MCF 10A (cell line): Measurements from ENCODE around the gene AIFM2. TPM values are rescaled to one million over a fixed set of nuclear protein-coding genes. Genes with fewer than 3 reads are reported as not detected.
A peak's percentile ranks its signal among the peaks of the same experiment; 100 is the strongest.

Source experiments
- BruUV-seq: library from RNA; stranded (reverse); fragments of 400-500 nt; replicated peaks from 2 replicates; lab custom pipeline; 2021; lab: Mats Ljungman, UMichigan
- CTCF ChIA-PET: fragments of 300-600 bp; sonication (Branson Sonifier 250); formaldehyde crosslinking; extraction: SDS; loops from one replicate; lab custom pipeline; 2021; ENCODE audit warnings: antibody characterized with exemption, inconsistent platforms; lab: Yijun Ruan, JAX
- POLR2A ChIA-PET: fragments of 300-600, 350-650 bp; sonication (Branson Sonifier 250); formaldehyde crosslinking; extraction: SDS; loops from one replicate; lab custom pipeline; 2020; ENCODE audit warnings: antibody characterized with exemption, inconsistent platforms; lab: Yijun Ruan, JAX
- DNase-seq: peaks from one replicate; pipeline ENCODE4 v3.0.0-alpha.2; 2018; ENCODE audit not compliant: unreplicated experiment
- H3K27ac Mint-ChIP-seq: one replicate; pipeline ENCODE4 v1.8.0; 2022; ENCODE audit warnings: mild to moderate bottlenecking, low read depth, mixed read lengths; ENCODE audit not compliant: unreplicated experiment
- H3K27me3 Mint-ChIP-seq: one replicate; pipeline ENCODE4 v1.8.0; 2022; ENCODE audit warnings: mixed read lengths; ENCODE audit not compliant: insufficient read depth, unreplicated experiment
- H3K36me3 Mint-ChIP-seq: one replicate; pipeline ENCODE4 v1.8.0; 2022; ENCODE audit warnings: mild to moderate bottlenecking, moderate library complexity, mixed read lengths; ENCODE audit not compliant: insufficient read depth, unreplicated experiment
- H3K4me1 Mint-ChIP-seq: one replicate; pipeline ENCODE4 v1.8.0; 2022; ENCODE audit warnings: mixed read lengths; ENCODE audit not compliant: insufficient read depth, unreplicated experiment
- H3K4me3 Mint-ChIP-seq: one replicate; pipeline ENCODE4 v1.8.0; 2022; ENCODE audit warnings: mild to moderate bottlenecking, moderate library complexity, mixed read lengths; ENCODE audit not compliant: unreplicated experiment
- H3K9me3 Mint-ChIP-seq: one replicate; pipeline ENCODE4 v1.8.0; 2022; ENCODE audit warnings: mixed read lengths; ENCODE audit not compliant: unreplicated experiment
- intact Hi-C: fragments of 100-400 bp; cut with micrococcal nuclease; formaldehyde crosslinking; loops from 2 replicates; pipeline ENCODE4 v1.14.1; 2022
- total RNA-seq: library from RNA; stranded (reverse); gene quantifications from 2 replicates; pipeline ENCODE4 v1.2.3, GENCODE V29; 2022
- TF ChIP-seq, protein P1 (sequence below): fragments of 200-600 bp; IDR thresholded peaks from one replicate; pipeline ENCODE4 v1.8.0; 2022; ENCODE audit warnings: antibody characterized with exemption, mild to moderate bottlenecking; ENCODE audit not compliant: unreplicated experiment

Gene AIFM2
- total RNA-seq, 1 experiment from 2014 or later, result 19.2 TPM

DNA sequence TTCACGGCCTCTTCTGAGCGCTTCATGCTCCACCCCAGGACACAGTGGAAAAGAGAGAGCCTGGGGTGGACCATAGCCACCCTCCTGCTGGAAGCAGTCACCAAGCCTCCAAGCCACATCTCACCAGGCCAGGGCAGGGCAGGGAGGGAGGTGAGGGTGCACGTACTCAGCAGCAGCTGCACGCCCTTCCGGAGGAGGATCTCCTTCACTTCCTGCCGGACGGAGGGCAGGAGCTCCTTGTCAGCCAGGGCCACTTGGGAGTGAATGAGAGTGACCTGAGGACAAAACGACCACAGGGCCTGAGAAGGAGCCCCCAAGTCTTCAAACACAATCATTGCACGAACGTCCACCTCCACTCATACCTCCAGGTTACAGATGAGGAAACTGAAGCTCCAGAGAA, 15.0 kb downstream of the AIFM2 start:
- POLR2A ChIA-PET, result interaction anchor here (1.2 kb wide), 1 partner anchor 13 kb away, joined by 4 read pairs; no protein-coding TSS in a partner anchor
- peaks cover 54% of the 10 kb centered on the region for H3K36me3 Mint-ChIP-seq
- TF ChIP-seq, protein P1, sequence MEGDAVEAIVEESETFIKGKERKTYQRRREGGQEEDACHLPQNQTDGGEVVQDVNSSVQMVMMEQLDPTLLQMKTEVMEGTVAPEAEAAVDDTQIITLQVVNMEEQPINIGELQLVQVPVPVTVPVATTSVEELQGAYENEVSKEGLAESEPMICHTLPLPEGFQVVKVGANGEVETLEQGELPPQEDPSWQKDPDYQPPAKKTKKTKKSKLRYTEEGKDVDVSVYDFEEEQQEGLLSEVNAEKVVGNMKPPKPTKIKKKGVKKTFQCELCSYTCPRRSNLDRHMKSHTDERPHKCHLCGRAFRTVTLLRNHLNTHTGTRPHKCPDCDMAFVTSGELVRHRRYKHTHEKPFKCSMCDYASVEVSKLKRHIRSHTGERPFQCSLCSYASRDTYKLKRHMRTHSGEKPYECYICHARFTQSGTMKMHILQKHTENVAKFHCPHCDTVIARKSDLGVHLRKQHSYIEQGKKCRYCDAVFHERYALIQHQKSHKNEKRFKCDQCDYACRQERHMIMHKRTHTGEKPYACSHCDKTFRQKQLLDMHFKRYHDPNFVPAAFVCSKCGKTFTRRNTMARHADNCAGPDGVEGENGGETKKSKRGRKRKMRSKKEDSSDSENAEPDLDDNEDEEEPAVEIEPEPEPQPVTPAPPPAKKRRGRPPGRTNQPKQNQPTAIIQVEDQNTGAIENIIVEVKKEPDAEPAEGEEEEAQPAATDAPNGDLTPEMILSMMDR, result no peak
- no peak overlapping the region for H3K4me3 Mint-ChIP-seq
- H3K27me3 Mint-ChIP-seq, result no peaks in the 10 kb centered on the region
- no peaks in the 10 kb centered on the region for H3K9me3 Mint-ChIP-seq
- no peak overlapping the region for H3K27ac Mint-ChIP-seq
- CTCF ChIA-PET, result interaction anchor here (0.6 to 5.7 kb wide), 8 partner anchors 10 to 401 kb away, joined by 3 to 107 read pairs (median 14); partner anchors contain the start of gene TYSND1
- intact Hi-C loops, result loop anchor here (2.0 kb wide), 1 partner anchor 29 kb away; the partner anchor contains the start of gene TYSND1
- no peak for DNase-seq
- peaks cover 6% of the 10 kb centered on the region for H3K4me1 Mint-ChIP-seq
- BruUV-seq, result no TSS peak

DNA sequence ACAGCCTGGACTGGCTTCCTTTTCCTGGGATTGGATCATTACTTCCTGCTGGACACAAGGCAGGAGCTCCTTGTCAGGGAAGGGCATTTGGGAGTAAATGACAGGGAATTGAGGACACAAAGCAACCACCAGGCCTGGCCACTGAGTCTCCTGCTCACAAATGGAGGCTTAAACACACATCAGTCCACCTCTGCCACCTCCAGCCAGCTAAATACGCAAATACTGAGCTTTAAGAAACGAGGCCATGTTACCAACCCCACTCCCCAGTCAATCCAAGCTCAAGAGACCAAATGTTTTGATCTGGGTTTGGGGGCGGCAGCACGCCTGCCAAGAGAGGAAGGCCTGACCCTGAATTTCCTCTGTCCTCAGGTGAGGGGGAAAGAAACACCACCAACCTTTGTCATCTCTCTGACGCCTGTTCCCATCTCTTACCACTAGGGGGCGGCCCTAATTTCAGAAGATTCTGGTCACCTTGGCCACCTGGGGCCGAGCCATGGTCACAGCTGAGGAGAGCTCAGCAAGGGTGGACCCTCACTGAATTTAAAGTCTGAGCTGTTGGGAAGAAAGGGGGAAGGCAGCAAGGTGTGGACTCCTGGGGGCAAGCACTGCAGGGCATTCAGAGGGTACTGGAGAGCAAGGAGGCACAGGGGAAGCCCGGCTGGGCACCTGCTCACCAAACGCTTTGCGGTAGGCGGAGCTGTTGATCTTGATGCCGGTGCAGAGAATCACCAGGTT, 16.5 kb downstream of the AIFM2 start:
- Mint-ChIP-seq H3K4me3 (no peak overlapping the region), H3K27me3 (no peaks in the 10 kb centered on the region), H3K4me1 (peaks cover 6% of the 10 kb centered on the region), H3K36me3 (peaks cover 61% of the 10 kb centered on the region), H3K9me3 (no peaks in the 10 kb centered on the region), H3K27ac (no peak overlapping the region)
- BruUV-seq, result no TSS peak
- intact Hi-C loops, result loop anchor here (1.0 to 2.0 kb wide), 2 partner anchors 31 to 248 kb away; partner anchors contain the start of gene TYSND1
- ChIA-PET POLR2A (interaction anchor here (0.6 to 3.2 kb wide), 5 partner anchors 11 to 249 kb away, joined by 3 to 31 read pairs (median 6); partner anchors contain the start of gene TYSND1), CTCF (interaction anchor here (0.5 to 5.7 kb wide), 57 partner anchors 7 to 944 kb away, joined by 3 to 107 read pairs (median 4); partner anchors contain the start of genes AIFM2 and TYSND1)
- TF ChIP-seq, protein P1, result peak; percentile 65
- peak; percentile 68 for DNase-seq

DNA sequence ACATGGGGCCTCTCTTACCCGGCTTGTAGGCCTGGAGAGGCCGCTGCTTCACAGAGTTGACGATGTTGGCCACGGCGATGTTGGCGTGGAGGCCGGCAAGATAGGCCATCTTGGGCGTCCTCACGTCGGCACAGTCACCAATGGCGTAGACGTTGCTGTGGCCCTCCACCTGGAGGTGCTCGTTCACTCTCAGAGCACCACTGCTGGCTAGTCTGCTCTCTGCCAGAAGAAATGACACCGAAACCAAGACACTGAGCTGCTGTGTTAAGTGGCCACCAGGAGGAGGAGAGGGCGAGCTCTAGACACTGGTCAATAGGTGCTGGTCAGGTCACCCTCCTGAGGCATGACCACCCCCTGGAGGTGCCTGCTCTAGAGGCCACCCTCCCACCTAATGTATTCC, 17.7 kb downstream of the AIFM2 start:
- H3K27me3 Mint-ChIP-seq, result no peaks in the 10 kb centered on the region
- BruUV-seq, result no TSS peak
- CTCF ChIA-PET, result interaction anchor here (0.6 to 5.7 kb wide), 17 partner anchors 9 to 660 kb away, joined by 3 to 107 read pairs (median 4); partner anchors contain the start of genes AIFM2 and TYSND1

More for the DNA sequence above, 17.7 kb downstream of the AIFM2 start:
- POLR2A ChIA-PET, result interaction anchor here (0.6 to 3.2 kb wide), 2 partner anchors 15 to 31 kb away, joined by 3 to 31 read pairs; partner anchors contain the start of gene TYSND1
- intact Hi-C loops, result no loop called here
- TF ChIP-seq, protein P1, result no peak
- DNase-seq, result no peak
- H3K4me3 Mint-ChIP-seq, result no peak overlapping the region
- H3K4me1 Mint-ChIP-seq, result peaks cover 6% of the 10 kb centered on the region
- H3K9me3 Mint-ChIP-seq, result no peaks in the 10 kb centered on the region
- no peak overlapping the region for H3K27ac Mint-ChIP-seq
- peaks cover 56% of the 10 kb centered on the region for H3K36me3 Mint-ChIP-seq
